H1 (cell line): ENCODE data around the gene COL25A1. TPM values are rescaled to one million over a fixed set of nuclear protein-coding genes. Genes with fewer than 3 reads are reported as not detected.

Experiments used
- CTCF ChIA-PET: fragments of 300-600 bp; sonication (Branson Sonifier 250); formaldehyde crosslinking; loops from one replicate; lab custom pipeline; 2021; ENCODE audit not compliant: partially characterized antibody; lab: Charles Lee
- POLR2A ChIA-PET: fragments of 300-600 bp; sonication (Branson Sonifier 250); formaldehyde crosslinking; loops from one replicate; lab custom pipeline; 2021; ENCODE audit warnings: inconsistent platforms; ENCODE audit not compliant: partially characterized antibody; lab: Charles Lee
- DNase-seq, 2 experiments: peaks; one replicate each; pipeline versions ENCODE4 v3.0.0 to v3.0.0-alpha.2; 2010 to 2022; ENCODE audit warnings: low spot score in 2 of 2, low read depth in 1 of 2, mixed read lengths in 1 of 2
- FAIRE-seq: peaks from 2 replicates; lab custom pipeline; 2011; peaks lifted over from hg19 to GRCh38; lab: Jason Lieb, UNC
- H2AFZ ChIP-seq: 2 replicates; pipeline ENCODE4 v1.8.1; 2012; ENCODE audit warnings: low read length, inconsistent platforms
- H2AK5ac ChIP-seq: 2 replicates; pipeline ENCODE4 v1.6.1; 2013; ENCODE audit warnings: low read depth, low read length
- H2BK120ac ChIP-seq: replicated peaks from 2 replicates; pipeline ENCODE3; 2013; ENCODE audit warnings: low read depth, low read length, inconsistent platforms
- H2BK12ac ChIP-seq: 2 replicates; pipeline ENCODE4 v1.6.1; 2013; ENCODE audit warnings: low read depth, low read length
- H2BK15ac ChIP-seq: 2 replicates; pipeline ENCODE4 v1.6.1; 2013; ENCODE audit warnings: low read length
- H2BK20ac ChIP-seq: 2 replicates; pipeline ENCODE4 v1.6.1; 2013; ENCODE audit warnings: low read length
- H2BK5ac ChIP-seq: 2 replicates; pipeline ENCODE4 v1.6.1; 2013; ENCODE audit warnings: low read depth, low read length
- H3K14ac ChIP-seq: 2 replicates; pipeline ENCODE4 v1.6.1; 2013; ENCODE audit warnings: inconsistent platforms; ENCODE audit not compliant: insufficient read length
- H3K18ac ChIP-seq: 2 replicates; pipeline ENCODE4 v1.6.1; 2013; ENCODE audit warnings: low read length; ENCODE audit errors: extremely low read depth
- H3K23ac ChIP-seq: 2 replicates; pipeline ENCODE4 v1.6.1; 2013; ENCODE audit warnings: inconsistent platforms; ENCODE audit not compliant: insufficient read length
- H3K23me2 ChIP-seq: 2 replicates; pipeline ENCODE4 v1.6.1; 2013; ENCODE audit warnings: low read depth, low read length
- H3K27ac ChIP-seq: 2 replicates; pipeline ENCODE4 v1.6.1; 2011; ENCODE audit warnings: low read depth, low read length, inconsistent platforms
- H3K27me3 ChIP-seq, 4 experiments: replicated peaks in 1 of 4; 1 replicate in 1 of 4; 2 replicates in 3 of 4; pipeline versions ENCODE4 v1.6.1 to v1.8.1; 2011 to 2013; ENCODE audit warnings: low read length in 3 of 4, mild to moderate bottlenecking in 3 of 4, inconsistent platforms in 2 of 4, mixed read lengths in 2 of 4, moderate library complexity in 1 of 4; ENCODE audit not compliant: control insufficient read depth in 3 of 4, insufficient read depth in 3 of 4; ENCODE audit errors: extremely low read depth in 1 of 4
- H3K36me3 ChIP-seq, 4 experiments: 2 replicates each; pipeline versions ENCODE4 v1.6.1 to v1.8.1; 2011 to 2013; ENCODE audit warnings: mild to moderate bottlenecking in 4 of 4, low read length in 3 of 4, moderate library complexity in 2 of 4, control low read depth in 1 of 4, inconsistent platforms in 1 of 4; ENCODE audit not compliant: insufficient read depth in 4 of 4, control insufficient read depth in 2 of 4
- H3K4ac ChIP-seq: replicated peaks from 2 replicates; pipeline ENCODE3; 2013; ENCODE audit warnings: low read length, low read depth, mixed read lengths, inconsistent platforms; ENCODE audit not compliant: insufficient read length
- H3K4me1 ChIP-seq, 4 experiments: replicated peaks in 1 of 4; 1 replicate in 1 of 4; 2 replicates in 3 of 4; pipeline versions ENCODE4 v1.6.1 to v1.8.1; 2011 to 2013; ENCODE audit warnings: low read length in 3 of 4, inconsistent platforms in 2 of 4, mixed read lengths in 1 of 4; ENCODE audit not compliant: insufficient read depth in 4 of 4, control insufficient read depth in 3 of 4
- H3K4me2 ChIP-seq, 2 experiments: 2 replicates each; pipeline versions ENCODE4 v1.6.1 to v1.8.1; 2011 to 2013; ENCODE audit warnings: low read depth in 2 of 2, low read length in 2 of 2, control low read depth in 1 of 2, inconsistent platforms in 1 of 2, mild to moderate bottlenecking in 1 of 2; ENCODE audit not compliant: insufficient read depth in 1 of 2
- H3K4me3 ChIP-seq, 4 experiments: fragments of 200-600, 300-600 bp in 1 of 4; sonication (generic), shearing (Covaris generic), sonication (Bioruptor Twin) in 1 of 4; 2 replicates each; pipeline versions ENCODE4 v1.5.1 to v1.8.1; 2011 to 2016; ENCODE audit warnings: low read length in 4 of 4, low read depth in 3 of 4, control low read depth in 2 of 4, inconsistent platforms in 2 of 4, mild to moderate bottlenecking in 2 of 4, mixed read lengths in 1 of 4, moderate library complexity in 1 of 4; ENCODE audit not compliant: insufficient read depth in 2 of 4; ENCODE audit errors: extremely low read depth in 1 of 4
- H3K56ac ChIP-seq: replicated peaks from 2 replicates; pipeline ENCODE3; 2013; ENCODE audit warnings: low read depth, mild to moderate bottlenecking, mixed read lengths, low read length, inconsistent platforms; ENCODE audit not compliant: insufficient read length
- H3K79me1 ChIP-seq: 2 replicates; pipeline ENCODE4 v1.6.1; 2013; ENCODE audit warnings: low read depth, low read length, control low read depth
- H3K79me2 ChIP-seq, 2 experiments: 2 replicates each; pipeline versions ENCODE4 v1.6.1 to v1.8.1; 2012 to 2013; ENCODE audit warnings: low read length in 2 of 2, mild to moderate bottlenecking in 2 of 2, inconsistent platforms in 1 of 2; ENCODE audit not compliant: insufficient read depth in 2 of 2, control insufficient read depth in 1 of 2
- H3K9ac ChIP-seq, 4 experiments: replicated peaks in 1 of 4; 1 replicate in 1 of 4; 2 replicates in 3 of 4; pipeline versions ENCODE4 v1.6.1 to v1.8.1; 2011 to 2013; ENCODE audit warnings: low read depth in 3 of 4, low read length in 3 of 4, control low read depth in 2 of 4, mild to moderate bottlenecking in 2 of 4, moderate library complexity in 2 of 4, inconsistent platforms in 1 of 4; ENCODE audit errors: extremely low read depth in 1 of 4
- H3K9me3 ChIP-seq, 2 experiments: 2 replicates each; pipeline versions ENCODE4 v1.6.1 to v1.8.1; 2012 to 2013; ENCODE audit warnings: mild to moderate bottlenecking in 2 of 2, moderate library complexity in 2 of 2, control low read depth in 1 of 2, inconsistent platforms in 1 of 2, low read depth in 1 of 2, low read length in 1 of 2, mixed read lengths in 1 of 2; ENCODE audit not compliant: insufficient read depth in 2 of 2
- H4K20me1 ChIP-seq, 2 experiments: replicated peaks in 1 of 2; 2 replicates each; pipeline versions ENCODE3 to v1.8.1; 2011 to 2013; ENCODE audit warnings: inconsistent platforms in 2 of 2, low read length in 2 of 2, mild to moderate bottlenecking in 1 of 2; ENCODE audit not compliant: insufficient read depth in 2 of 2, control insufficient read depth in 1 of 2
- H4K5ac ChIP-seq: 2 replicates; pipeline ENCODE4 v1.6.1; 2013; ENCODE audit warnings: low read length, low read depth, mixed read lengths, inconsistent platforms; ENCODE audit not compliant: insufficient read length
- H4K8ac ChIP-seq: 2 replicates; pipeline ENCODE4 v1.8.0; 2013; ENCODE audit warnings: mild to moderate bottlenecking, moderate library complexity, low read length, inconsistent platforms; ENCODE audit not compliant: insufficient read depth; ENCODE audit errors: extremely low read depth
- H4K91ac ChIP-seq: replicated peaks from 2 replicates; pipeline ENCODE3; 2013; ENCODE audit warnings: low read length, mixed read lengths, inconsistent platforms; ENCODE audit not compliant: insufficient read length
- CHD2 ChIP-seq: IDR thresholded peaks from 2 replicates; pipeline ENCODE4 v1.6.1; 2012; ENCODE audit warnings: low read length, improper control_type of control experiment
- GABPA ChIP-seq: IDR thresholded peaks from 2 replicates; pipeline ENCODE4 v1.6.1; 2011; ENCODE audit warnings: mild to moderate bottlenecking, low read length, moderate library complexity, borderline replicate concordance; ENCODE audit not compliant: insufficient read depth
- SIRT6 ChIP-seq: IDR thresholded peaks from one replicate; pipeline ENCODE4 v1.7.1; 2012; ENCODE audit warnings: low read length, inconsistent platforms
- SP4 ChIP-seq: IDR thresholded peaks from 2 replicates; pipeline ENCODE4 v1.6.1; 2012; ENCODE audit warnings: low read length, inconsistent platforms
- TCF12 ChIP-seq: IDR thresholded peaks from 2 replicates; pipeline ENCODE4 v1.6.1; 2011; ENCODE audit warnings: low read depth, mild to moderate bottlenecking, low read length
- WGBS, 2 experiments: shearing (Covaris generic) in 1 of 2; methylation state at CpG; one replicate each; pipeline versions ENCODE4 v1.1.6 to v1.1.7; 2013 to 2015; ENCODE audit warnings: low lambda C conversion rate in 2 of 2, mixed read lengths in 2 of 2, inconsistent platforms in 1 of 2, low coverage in 1 of 2, missing lambda C conversion rate in 1 of 2; ENCODE audit not compliant: insufficient replicate concordance in 2 of 2, insufficient coverage in 1 of 2, insufficient read length in 1 of 2; ENCODE audit errors: extremely low coverage in 1 of 2, missing lambda C conversion rate in 1 of 2; 5-methylcytosine and 5-hydroxymethylcytosine counted together
- polyA plus RNA-seq, 7 experiments: library from polyadenylated mRNA; depleted of rRNA in 3 of 7; stranded (reverse) in 5 of 7; unstranded in 2 of 7; fragments of >200 nt in 5 of 7; fragments of 200-250 nt in 2 of 7; gene quantifications; 1 replicate in 5 of 7; 2 replicates in 1 of 7; 4 replicates in 1 of 7; pipeline versions ENCODE4 v1.2.1 to v1.2.3, GENCODE V29; 2011 to 2013; ENCODE audit warnings: missing spikeins in 2 of 7, mixed read lengths in 2 of 7
- total RNA-seq: library from RNA; stranded (reverse); fragmentation: NEBNext Ultra II Directional; extraction: Animal tissue kit (Norgen Biotek cat#: 25700); gene quantifications from 2 replicates; pipeline ENCODE4 v1.2.1, GENCODE V29; 2021
- TF ChIP-seq, protein P1 (sequence below): IDR thresholded peaks from 2 replicates; pipeline ENCODE4 v1.6.1; 2012; ENCODE audit warnings: low read length, inconsistent platforms
- TF ChIP-seq, protein P2 (sequence below): IDR thresholded peaks from 2 replicates; pipeline ENCODE4 v1.6.1; 2011; ENCODE audit warnings: low read length, improper control_type of control experiment
- TF ChIP-seq, protein P3 (sequence below), 3 experiments: IDR thresholded peaks; 1 replicate in 2 of 3; 2 replicates in 1 of 3; pipeline versions ENCODE4 v1.5.1 to v1.6.1; 2011; ENCODE audit warnings: low read length in 3 of 3, mild to moderate bottlenecking in 3 of 3, inconsistent platforms in 2 of 3, low read depth in 1 of 3, moderate library complexity in 1 of 3; ENCODE audit not compliant: insufficient read depth in 1 of 3; ENCODE audit errors: control extremely low read depth in 1 of 3

Gene COL25A1
- total and polyA plus RNA-seq, 2 of the 8 experiments (the other 6 are each of a cell fraction or from before 2014, with no cell fraction given) = 1.1 to 8.3 TPM

DNA sequence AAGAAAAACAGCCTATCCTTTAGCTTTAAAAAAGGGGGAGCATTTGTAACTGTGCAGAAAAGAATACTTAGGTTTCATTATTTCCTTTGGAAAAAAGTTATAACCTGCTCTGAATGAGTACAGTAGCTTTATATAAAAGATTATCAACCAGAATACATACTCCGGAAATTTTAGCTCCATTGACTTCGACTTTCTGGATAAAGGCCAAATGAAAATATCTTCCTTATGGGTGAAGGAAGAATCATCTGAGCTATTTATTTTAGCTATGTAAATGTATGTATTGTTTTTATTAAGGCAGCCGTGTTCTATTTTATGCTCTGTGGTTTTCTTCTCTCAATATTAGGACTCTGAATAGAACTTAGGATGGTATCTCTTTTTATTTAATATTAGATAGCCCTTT lies 470.6 kb downstream of the COL25A1 start:
- no peak overlapping the region for H2BK12ac ChIP-seq
- H3K4me3 ChIP-seq = no peak overlapping the region
- H3K56ac ChIP-seq = no peak overlapping the region
- H3K79me2 ChIP-seq = no peaks in the 10 kb centered on the region
- H3K4me2 ChIP-seq = no peak overlapping the region
- H3K27me3 ChIP-seq = no peaks in the 10 kb centered on the region
- CTCF ChIA-PET = interaction anchor here (0.7 to 2.6 kb wide), 6 partner anchors 8 to 502 kb away, joined by 3 to 6 read pairs (median 3); no protein-coding TSS in a partner anchor
- no peak overlapping the region for H3K4ac ChIP-seq
- no peak overlapping the region for H4K5ac ChIP-seq
- no peaks in the 10 kb centered on the region for H3K9me3 ChIP-seq
- no peak overlapping the region for H3K18ac ChIP-seq
- no peak for FAIRE-seq
- H4K20me1 ChIP-seq = no peaks in the 10 kb centered on the region
- H3K9ac ChIP-seq = no peak overlapping the region
- H2BK120ac ChIP-seq = no peak overlapping the region
- DNase-seq = no peak
- H4K8ac ChIP-seq = no peak overlapping the region
- no peak overlapping the region for H3K23ac ChIP-seq
- no peak overlapping the region for H4K91ac ChIP-seq
- 71% methylated on average over 3 of the region's 3 CpGs; no CpG with 5 or more reads in 1 of the 2 experiments for WGBS, 2 experiments
- H3K23me2 ChIP-seq = no peaks in the 10 kb centered on the region
- no peaks in the 10 kb centered on the region for H3K79me1 ChIP-seq
- POLR2A ChIA-PET = no interaction called here
- no peaks in the 10 kb centered on the region for H3K36me3 ChIP-seq
- H3K4me1 ChIP-seq = no peaks in the 10 kb centered on the region
- H2BK15ac ChIP-seq = no peak overlapping the region
- no peak overlapping the region for H2BK20ac ChIP-seq
- no peak overlapping the region for H2AK5ac ChIP-seq
- H3K27ac ChIP-seq = no peak overlapping the region
- no peak overlapping the region for H2AFZ ChIP-seq
- H3K14ac ChIP-seq = no peak overlapping the region
- no peak overlapping the region for H2BK5ac ChIP-seq
- TF ChIP-seq CHD2 (no peak), SIRT6 (no peak), SP4 (no peak), TCF12 (no peak), GABPA (no peak)
- TF ChIP-seq, protein P1, sequence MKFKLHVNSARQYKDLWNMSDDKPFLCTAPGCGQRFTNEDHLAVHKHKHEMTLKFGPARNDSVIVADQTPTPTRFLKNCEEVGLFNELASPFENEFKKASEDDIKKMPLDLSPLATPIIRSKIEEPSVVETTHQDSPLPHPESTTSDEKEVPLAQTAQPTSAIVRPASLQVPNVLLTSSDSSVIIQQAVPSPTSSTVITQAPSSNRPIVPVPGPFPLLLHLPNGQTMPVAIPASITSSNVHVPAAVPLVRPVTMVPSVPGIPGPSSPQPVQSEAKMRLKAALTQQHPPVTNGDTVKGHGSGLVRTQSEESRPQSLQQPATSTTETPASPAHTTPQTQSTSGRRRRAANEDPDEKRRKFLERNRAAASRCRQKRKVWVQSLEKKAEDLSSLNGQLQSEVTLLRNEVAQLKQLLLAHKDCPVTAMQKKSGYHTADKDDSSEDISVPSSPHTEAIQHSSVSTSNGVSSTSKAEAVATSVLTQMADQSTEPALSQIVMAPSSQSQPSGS = no peak
- TF ChIP-seq, protein P2, sequence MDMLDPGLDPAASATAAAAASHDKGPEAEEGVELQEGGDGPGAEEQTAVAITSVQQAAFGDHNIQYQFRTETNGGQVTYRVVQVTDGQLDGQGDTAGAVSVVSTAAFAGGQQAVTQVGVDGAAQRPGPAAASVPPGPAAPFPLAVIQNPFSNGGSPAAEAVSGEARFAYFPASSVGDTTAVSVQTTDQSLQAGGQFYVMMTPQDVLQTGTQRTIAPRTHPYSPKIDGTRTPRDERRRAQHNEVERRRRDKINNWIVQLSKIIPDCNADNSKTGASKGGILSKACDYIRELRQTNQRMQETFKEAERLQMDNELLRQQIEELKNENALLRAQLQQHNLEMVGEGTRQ = no peak
- TF ChIP-seq, protein P3, sequence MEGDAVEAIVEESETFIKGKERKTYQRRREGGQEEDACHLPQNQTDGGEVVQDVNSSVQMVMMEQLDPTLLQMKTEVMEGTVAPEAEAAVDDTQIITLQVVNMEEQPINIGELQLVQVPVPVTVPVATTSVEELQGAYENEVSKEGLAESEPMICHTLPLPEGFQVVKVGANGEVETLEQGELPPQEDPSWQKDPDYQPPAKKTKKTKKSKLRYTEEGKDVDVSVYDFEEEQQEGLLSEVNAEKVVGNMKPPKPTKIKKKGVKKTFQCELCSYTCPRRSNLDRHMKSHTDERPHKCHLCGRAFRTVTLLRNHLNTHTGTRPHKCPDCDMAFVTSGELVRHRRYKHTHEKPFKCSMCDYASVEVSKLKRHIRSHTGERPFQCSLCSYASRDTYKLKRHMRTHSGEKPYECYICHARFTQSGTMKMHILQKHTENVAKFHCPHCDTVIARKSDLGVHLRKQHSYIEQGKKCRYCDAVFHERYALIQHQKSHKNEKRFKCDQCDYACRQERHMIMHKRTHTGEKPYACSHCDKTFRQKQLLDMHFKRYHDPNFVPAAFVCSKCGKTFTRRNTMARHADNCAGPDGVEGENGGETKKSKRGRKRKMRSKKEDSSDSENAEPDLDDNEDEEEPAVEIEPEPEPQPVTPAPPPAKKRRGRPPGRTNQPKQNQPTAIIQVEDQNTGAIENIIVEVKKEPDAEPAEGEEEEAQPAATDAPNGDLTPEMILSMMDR (IDR thresholded peaks at IDR 0.05; ENCODE audit: control extremely low read depth in 1 of 3, insufficient read depth in 1 of 3, low read depth in 1 of 3, low read length in 3 of 3) = no peak
